Stomach (tissue), 4 donors: ENCODE measurements around the gene BPI.

Experiments
- POLR2A ChIP-seq, 4 donors: fragments of 450-650 bp; IDR thresholded peaks; one replicate each; pipeline ENCODE4 v1.6.1; 2016; ENCODE audit warnings: antibody characterized with exemption in 4 of 4, control low read depth in 2 of 4, mild to moderate bottlenecking in 1 of 4, moderate library complexity in 1 of 4
- POLR2AphosphoS5 ChIP-seq, 3 donors: sonication (generic); formaldehyde crosslinking; IDR thresholded peaks; one replicate each; pipeline ENCODE4 v1.6.1; 2016; ENCODE audit warnings: antibody characterized with exemption in 3 of 3
- TF ChIP-seq, protein P1 (sequence below), 7 experiments: fragments of 450-650 bp in 4 of 7; fragments of 200-600 bp in 3 of 7; sonication (generic) in 3 of 7; IDR thresholded peaks; one replicate each; pipeline ENCODE4 v1.5.1; 2016 to 2019; ENCODE audit warnings: antibody characterized with exemption in 7 of 7, control low read depth in 2 of 7, mild to moderate bottlenecking in 1 of 7

GRCh38 chr20:38358556-38358955, 54.6 kb downstream of the BPI start:
- TF ChIP-seq, protein P1, sequence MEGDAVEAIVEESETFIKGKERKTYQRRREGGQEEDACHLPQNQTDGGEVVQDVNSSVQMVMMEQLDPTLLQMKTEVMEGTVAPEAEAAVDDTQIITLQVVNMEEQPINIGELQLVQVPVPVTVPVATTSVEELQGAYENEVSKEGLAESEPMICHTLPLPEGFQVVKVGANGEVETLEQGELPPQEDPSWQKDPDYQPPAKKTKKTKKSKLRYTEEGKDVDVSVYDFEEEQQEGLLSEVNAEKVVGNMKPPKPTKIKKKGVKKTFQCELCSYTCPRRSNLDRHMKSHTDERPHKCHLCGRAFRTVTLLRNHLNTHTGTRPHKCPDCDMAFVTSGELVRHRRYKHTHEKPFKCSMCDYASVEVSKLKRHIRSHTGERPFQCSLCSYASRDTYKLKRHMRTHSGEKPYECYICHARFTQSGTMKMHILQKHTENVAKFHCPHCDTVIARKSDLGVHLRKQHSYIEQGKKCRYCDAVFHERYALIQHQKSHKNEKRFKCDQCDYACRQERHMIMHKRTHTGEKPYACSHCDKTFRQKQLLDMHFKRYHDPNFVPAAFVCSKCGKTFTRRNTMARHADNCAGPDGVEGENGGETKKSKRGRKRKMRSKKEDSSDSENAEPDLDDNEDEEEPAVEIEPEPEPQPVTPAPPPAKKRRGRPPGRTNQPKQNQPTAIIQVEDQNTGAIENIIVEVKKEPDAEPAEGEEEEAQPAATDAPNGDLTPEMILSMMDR (IDR thresholded peaks at IDR 0.05): no peak
- TF ChIP-seq POLR2A (IDR thresholded peaks at IDR 0.05) (no peak), POLR2AphosphoS5 (IDR thresholded peaks at IDR 0.05) (no peak)
